Erythroblast (primary cell): Measurements from ENCODE around the gene SLC29A4.
A peak's percentile ranks its signal among the peaks of the same experiment; 100 is the strongest.
"Not testable (repeated sequence)": the region's sequence is repeated elsewhere in the genome, so short reads cannot be mapped to it uniquely, and the experiment has no call there.

ENCODE experiments used
- DNase-seq, 2 experiments: peaks; one replicate each; lab custom pipeline; 2025; lab: John Stamatoyannopoulos, UW
- GATA1 ChIP-seq: IDR thresholded peaks from 2 replicates; pipeline ENCODE4 v1.6.1; 2011; ENCODE audit warnings: low read depth, mild to moderate bottlenecking, control low read depth, low read length, moderate library complexity
- POLR2A ChIP-seq: IDR thresholded peaks from 2 replicates; pipeline ENCODE4 v1.6.1; 2011; ENCODE audit warnings: mild to moderate bottlenecking, low read length

The SLC29A4 gene

DNA sequence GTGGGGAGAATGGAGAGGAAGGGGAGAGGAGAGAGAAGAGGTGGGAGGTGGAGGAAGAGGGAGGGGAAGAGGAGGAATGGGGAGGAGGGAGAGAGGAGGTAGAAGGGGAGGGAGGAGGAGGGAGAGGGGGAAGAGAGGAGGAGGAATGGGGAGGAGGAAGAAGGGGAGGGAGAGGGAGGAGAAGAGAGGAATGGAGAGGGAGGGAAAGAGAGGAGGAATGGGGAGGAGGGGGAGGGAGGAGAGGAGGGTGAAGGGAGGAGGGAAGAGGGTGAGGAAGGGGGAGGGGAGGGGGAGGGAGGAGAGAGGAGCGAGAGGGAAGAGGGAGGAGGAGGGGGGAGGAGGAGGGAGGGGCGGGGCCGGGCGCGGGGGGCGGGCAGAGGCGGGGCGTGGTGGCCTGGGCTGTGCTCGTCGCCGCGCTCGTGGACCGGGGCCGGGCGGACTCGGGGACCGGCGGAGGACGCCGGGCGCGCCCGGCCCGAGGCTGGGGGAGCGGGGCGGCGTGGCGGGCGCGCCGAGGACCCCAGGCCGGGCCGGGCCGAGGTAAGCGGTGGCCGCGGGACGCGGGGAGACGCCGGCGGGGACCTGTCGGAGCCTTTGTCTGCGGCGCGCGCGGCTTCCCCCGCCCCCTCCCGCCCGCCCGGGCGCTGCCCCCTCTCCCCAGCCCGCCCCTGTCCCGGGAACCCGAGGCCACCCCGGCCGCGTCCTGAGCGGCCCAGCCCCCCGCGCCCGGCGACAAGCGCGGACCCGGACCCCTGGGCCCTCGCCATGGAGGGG lies at the start of gene SLC29A4:
Gene SLC29A4 (plus strand): TSS at position 401 of the 774 bp plus-strand sequence. CDS start 4,874 bp downstream, outside the sequence.
- TF ChIP-seq POLR2A (no peak), GATA1 (no peak)
- DNase-seq, result peak; percentile 30 to 50

DNA sequence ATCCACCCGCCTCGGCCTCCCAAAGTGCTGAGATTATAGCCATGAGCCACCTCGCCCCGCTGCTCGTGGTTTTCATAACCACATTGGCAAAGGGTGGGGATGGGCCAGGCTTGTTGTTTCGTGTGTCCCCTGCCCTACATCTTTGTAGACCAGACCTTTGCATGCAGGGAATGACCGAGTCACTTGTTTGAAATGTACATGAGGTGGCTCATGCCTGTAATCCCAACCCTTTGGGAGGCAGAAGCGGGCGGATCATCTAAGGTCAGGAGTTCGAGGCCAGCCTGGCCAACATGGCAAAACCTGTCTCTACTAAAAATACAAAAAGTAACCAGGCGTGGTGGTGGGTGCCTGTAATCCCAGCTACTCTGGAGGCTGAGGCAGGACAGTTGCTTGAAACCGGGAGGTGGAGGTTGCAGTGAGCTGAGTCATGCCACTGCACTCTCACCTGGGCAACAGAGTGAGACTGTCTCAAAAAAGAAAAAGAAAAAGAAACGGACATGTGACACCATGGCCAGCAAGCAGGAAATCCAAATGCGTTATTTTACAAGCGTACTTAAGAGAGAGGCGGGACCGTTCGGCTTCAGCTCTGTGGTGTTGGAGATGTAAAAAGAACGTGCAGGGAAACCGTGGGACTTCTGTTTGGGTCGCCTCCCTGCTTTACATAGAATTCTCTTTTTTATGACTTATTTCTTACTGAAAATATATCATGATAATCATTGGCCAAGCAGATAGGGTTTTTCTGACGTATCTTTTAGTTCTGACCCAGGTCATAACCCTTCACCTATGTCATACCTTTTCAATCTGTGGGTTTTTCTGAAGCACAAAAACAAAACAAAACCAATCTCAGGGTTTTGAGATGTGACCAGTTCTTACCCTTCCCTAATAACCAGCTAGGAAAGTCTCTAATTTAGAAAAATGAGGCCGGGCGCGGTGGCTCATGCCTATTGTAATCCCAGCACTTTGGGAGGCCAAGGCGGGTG lies 47.6 kb upstream of the SLC29A4 start:
- no peak for DNase-seq
- no peak for TF ChIP-seq POLR2A
- no peak for TF ChIP-seq GATA1

- DNase-seq, result no peak
Measured at GRCh38 chr7:5237286-5237685, 45.5 kb upstream of the SLC29A4 start.

GRCh38 chr7:5238500-5238899 lies 44.2 kb upstream of the SLC29A4 start:
- TF ChIP-seq GATA1, result no peak
- no peak for TF ChIP-seq POLR2A
- no peak for DNase-seq

More at GRCh38 chr7:5237286-5237685, 45.5 kb upstream of the SLC29A4 start:
- no peak for TF ChIP-seq POLR2A
- no peak for TF ChIP-seq GATA1

DNA sequence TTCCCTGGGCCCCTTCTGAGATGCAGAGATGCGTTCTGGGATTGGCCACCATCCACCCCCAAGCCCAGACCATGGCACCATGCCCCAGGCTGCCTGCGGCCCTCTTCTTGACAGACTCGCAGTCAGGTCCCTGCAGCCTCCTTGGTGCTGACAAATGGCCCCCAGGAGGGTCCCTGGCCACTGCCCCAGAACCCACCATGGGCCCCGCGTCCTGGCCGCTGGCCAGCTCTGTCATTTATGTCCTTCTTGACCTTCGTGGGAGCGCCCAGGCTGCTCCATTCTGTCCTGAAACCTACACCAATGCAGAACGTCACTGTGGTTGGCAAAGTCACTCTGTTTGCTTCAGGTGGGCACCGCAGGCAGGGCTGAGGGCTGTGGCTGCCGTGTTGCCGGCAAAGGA lies 39.5 kb upstream of the SLC29A4 start:
- TF ChIP-seq POLR2A, result no peak
- no peak for DNase-seq

DNA sequence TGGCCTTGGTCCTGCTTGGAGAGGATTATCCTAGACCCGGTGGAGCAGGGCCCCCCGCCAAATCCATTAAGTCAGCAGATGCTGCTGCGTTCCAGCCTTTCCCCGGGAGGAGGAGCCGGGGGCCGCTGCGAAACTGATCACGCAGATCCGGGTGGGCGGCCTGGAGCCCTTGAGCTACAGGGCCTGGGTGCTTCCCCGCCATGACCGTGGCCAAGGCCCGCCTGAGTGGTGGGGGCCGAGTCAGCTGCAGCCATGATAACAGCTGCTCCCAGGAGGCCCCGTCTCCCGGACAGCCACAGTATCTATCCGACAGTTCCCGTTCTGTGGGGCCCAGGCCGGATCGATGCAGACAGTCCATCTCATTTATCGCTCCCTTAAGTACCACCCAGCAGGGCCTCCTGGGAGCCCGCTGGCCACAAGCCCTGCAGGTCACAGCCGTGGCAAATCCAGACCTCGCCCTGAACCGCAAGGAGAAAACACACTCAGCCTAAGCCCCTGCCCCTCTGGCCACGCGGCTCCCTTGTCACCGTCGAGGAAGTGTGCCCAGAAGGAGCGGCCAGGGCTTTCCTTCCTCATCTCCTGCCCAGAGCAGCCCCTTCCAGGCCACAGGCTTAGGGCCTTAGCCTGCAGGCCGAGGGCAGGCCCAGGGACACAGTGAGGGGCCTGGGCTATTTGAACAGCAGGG lies 34.4 kb upstream of the SLC29A4 start:
- no peak for TF ChIP-seq POLR2A
- TF ChIP-seq GATA1, result no peak
- no peak for DNase-seq

- not testable (repeated sequence) for DNase-seq
Measured at GRCh38 chr7:5250787-5251186, 32.0 kb upstream of the SLC29A4 start.

- DNase-seq, result not testable (repeated sequence)
Measured at GRCh38 chr7:5253529-5253928, 29.2 kb upstream of the SLC29A4 start.

DNA sequence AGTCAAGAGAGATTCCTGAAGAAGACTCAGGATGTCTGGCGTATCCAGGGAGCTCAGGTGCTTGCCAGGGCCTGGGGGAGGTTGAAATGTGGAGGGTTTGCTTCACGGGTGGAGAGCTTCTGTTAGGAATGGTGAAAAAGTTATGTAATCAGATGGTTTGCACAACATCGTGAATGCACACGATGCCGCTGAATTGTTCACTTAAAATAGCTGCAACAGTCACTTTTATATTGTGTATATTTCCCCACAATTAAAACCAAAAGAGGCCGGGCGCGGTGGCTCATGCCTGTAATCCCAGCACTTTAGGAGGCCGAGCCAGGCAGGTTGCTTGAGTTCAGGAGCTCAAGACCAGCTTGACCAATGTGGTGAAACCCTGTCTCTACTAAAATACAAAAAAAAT lies 28.4 kb upstream of the SLC29A4 start:
- not testable (repeated sequence) for DNase-seq

GRCh38 chr7:5255832-5256231 lies 26.9 kb upstream of the SLC29A4 start:
- DNase-seq, result no peak
- TF ChIP-seq GATA1 (no peak), POLR2A (no peak)

- DNase-seq, result not testable (repeated sequence)
Measured at GRCh38 chr7:5260530-5261068, 22.1 kb upstream of the SLC29A4 start.

GRCh38 chr7:5263066-5263465 lies 19.7 kb upstream of the SLC29A4 start:
- not testable (repeated sequence) for DNase-seq

GRCh38 chr7:5265320-5266190 lies 17.2 kb upstream of the SLC29A4 start:
- no peak for DNase-seq
- no peak for TF ChIP-seq GATA1
- TF ChIP-seq POLR2A, result no peak
